Hepatocyte (in vitro differentiated cells): ENCODE results near the gene CELA1.

Source experiments
- EZH2 ChIP-seq: fragments of 200-600 bp; sonication (generic); IDR thresholded peaks from 2 replicates; pipeline ENCODE4 v1.6.1; 2016; ENCODE audit warnings: antibody characterized with exemption, mild to moderate bottlenecking, borderline replicate concordance
- TF ChIP-seq, protein P1 (sequence below): fragments of 200-600 bp; sonication (generic); IDR thresholded peaks from 2 replicates; pipeline ENCODE4 v1.5.1; 2016; ENCODE audit warnings: antibody characterized with exemption, mild to moderate bottlenecking; ENCODE audit not compliant: poor library complexity

DNA sequence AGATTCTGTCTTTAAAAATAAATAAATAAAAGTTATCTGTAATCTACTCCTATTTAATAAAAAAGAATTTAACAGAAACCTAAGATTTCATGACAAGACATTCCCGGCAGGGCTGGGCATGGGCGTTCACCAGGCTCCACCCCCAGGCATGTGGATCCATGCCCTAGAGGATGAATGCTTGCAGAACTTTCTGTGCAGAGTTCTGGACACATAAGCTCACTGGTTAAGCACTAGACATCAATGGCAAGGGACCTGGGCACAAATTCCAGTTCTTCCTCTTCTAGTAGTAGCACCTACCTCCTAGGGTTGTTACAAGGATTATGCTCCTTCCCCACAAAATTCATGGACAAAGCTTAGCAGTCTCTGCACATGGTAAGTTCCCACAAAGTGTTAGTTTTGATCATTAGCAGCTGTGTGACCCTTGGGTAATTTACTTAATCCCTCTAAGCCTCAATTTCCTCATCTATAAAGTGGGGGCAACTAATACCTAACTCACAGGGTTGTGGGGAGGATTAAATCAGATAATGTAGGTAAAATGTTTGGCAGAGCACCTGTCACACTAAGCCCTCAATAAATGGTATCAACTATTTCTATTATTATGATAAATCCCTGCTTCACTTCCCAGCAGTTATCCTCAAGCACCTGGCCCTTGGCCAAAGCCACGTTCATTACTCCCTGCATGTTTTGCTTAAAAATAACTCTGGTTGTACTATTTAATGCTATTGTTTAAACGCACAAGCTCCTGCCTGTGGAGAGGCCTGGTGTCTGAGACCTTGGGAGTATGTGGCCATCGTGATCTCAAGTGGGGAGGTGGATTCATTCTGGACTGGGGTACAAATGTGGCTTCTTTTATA is 35.0 kb upstream of the CELA1 start:
- TF ChIP-seq, protein P1, sequence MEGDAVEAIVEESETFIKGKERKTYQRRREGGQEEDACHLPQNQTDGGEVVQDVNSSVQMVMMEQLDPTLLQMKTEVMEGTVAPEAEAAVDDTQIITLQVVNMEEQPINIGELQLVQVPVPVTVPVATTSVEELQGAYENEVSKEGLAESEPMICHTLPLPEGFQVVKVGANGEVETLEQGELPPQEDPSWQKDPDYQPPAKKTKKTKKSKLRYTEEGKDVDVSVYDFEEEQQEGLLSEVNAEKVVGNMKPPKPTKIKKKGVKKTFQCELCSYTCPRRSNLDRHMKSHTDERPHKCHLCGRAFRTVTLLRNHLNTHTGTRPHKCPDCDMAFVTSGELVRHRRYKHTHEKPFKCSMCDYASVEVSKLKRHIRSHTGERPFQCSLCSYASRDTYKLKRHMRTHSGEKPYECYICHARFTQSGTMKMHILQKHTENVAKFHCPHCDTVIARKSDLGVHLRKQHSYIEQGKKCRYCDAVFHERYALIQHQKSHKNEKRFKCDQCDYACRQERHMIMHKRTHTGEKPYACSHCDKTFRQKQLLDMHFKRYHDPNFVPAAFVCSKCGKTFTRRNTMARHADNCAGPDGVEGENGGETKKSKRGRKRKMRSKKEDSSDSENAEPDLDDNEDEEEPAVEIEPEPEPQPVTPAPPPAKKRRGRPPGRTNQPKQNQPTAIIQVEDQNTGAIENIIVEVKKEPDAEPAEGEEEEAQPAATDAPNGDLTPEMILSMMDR = no peak
- no peak for TF ChIP-seq EZH2
